Stimulated activated naive CD8-positive, alpha-beta T cell treated with anti-CD3 and anti-CD28 coated beads, Interleukin-15, Interleukin-2, amounts not matched to agents 100 U/mL and 50 U/mL, for 24 hours (primary cell): Measurements from ENCODE around the gene FRS2.

Experiments used
- ATAC-seq: fragments of 150-1000 bp; cut with Tn5 transposase; one replicate; pipeline ENCODE4 v1.10.0; 2021
- DNase-seq: peaks from one replicate; pipeline ENCODE4 v3.0.0; 2021

FRS2 gene

DNA sequence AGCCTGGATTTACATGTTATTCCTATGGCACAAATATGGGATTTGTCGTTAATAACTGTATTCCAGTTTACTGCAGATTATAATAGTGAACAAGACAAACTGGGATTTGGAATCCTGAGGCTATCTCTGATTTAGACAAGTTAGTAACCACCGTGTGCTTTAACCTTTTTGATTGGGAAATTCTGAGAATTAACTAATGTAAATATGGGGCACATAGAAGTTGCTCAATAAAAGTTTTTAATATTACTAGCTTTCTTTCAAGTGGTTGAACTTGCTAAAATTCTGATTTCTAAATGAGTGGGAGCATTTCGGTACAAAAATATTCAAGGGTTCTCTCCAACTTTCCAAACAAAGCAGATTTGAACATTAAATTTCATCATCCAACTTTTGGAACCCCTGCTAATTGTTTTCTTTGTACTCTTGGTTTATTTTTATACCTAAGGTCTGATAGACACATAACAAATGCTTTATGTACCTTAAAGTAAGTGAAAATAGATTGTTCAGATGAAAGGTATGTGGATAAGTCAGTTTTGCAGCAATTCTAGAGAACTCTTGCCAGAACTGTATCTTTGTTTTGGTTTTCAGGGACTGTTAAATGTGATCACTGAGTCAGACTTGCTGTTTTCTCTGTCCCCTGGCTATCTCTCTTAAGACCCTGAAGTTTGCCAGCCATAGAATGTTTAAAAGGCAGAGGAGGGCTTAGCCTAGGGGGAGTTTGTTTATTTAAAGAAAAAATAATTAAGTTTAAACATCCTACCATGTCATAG lies 57.5 kb downstream of the FRS2 start:
- no peak for DNase-seq
- ATAC-seq = no peak

GRCh38 chr12:69529021-69529420 lies 58.8 kb downstream of the FRS2 start:
- DNase-seq = no peak
- ATAC-seq = no peak

DNA sequence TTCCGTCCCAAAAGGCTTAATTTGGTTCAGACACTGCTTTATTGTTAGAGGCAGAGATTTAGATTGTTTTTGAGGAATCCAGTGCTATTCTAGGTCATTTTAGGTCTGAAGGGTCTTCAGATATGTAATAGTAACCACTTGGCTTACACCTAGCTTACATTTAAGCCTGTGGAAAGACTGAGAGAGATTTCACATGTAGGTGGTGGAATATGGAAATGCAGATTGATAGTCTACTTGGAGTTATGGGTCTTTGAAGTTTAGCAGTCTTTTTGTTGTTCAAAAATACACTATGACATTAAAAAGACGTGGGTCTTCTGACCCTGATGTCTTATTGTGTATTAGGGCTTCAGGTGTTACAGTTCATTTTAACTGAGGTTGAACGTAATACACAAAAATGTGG lies 63.7 kb downstream of the FRS2 start:
- DNase-seq (no peak), ATAC-seq (no peak)

DNA sequence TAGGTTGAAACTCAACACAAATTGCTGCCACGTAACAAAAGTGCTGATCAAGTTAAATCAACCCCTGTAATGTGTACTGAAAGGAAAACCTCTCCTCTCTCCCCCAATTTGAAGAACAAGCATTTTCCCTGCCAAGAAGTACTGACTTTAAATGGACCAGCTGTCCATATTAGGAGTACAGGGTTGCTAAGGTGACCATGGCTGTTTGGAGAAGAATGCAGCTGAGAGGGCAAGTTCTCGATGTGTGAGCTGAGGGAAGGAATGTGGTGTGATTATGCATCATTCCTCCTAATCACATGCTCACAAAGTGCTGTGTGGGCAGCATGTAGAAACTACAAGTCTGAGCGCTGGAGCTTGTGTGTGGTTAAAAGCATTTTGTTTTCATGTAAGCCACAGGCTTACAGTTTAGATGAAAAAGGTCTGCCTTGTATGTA lies 64.2 kb downstream of the FRS2 start:
- peak; percentile 24 for DNase-seq
- ATAC-seq = peak; percentile 97

DNA sequence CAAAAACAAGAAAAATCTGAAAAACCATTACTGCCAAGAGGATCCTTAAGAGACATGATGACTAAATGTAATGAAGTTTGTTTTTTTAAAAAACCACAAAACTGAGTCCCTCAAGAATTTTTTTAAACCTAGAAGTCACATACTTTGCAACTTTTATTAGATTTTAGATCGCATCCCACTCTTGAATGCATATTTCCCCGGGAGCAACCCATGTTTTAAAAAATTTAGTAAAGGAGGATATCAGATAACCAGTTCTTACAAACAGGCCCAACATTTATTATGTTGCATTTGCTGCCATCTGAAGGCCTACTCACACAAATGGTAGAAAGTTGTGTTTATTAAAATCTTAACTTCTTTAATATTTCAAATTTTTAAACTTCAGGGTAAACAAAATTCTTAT lies 70.8 kb downstream of the FRS2 start:
- DNase-seq = no peak

DNA sequence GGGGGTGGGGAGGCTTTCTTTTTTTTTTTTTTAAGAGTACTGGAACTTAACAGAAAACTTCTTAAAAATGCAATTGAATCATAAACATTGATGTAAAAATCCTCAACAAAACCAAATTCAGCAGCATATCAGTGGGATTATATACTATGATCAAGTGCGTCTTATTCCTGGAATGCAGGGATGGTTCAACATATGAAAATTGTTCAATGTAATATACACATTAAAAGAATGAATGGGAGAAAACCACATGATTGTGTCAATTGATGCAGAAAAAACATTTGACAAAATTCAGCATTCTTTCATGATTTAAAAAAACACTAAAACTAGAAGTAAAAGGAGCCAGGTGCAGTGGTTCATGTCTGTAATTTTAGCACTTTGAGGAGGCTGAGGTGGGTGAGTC lies 73.9 kb downstream of the FRS2 start:
- ATAC-seq = no peak
- DNase-seq = no peak

More for the DNA sequence above, 70.8 kb downstream of the FRS2 start:
- no peak for ATAC-seq

- DNase-seq (no peak), ATAC-seq (no peak)
Observed at GRCh38 chr12:69545081-69545480, 74.9 kb downstream of the FRS2 start.

- no peak for DNase-seq
- ATAC-seq = peak; percentile 40
Observed at GRCh38 chr12:69546693-69547438, 76.7 kb downstream of the FRS2 start.

GRCh38 chr12:69548687-69549086 lies 78.5 kb downstream of the FRS2 start:
- ATAC-seq (no peak), DNase-seq (no peak)

- DNase-seq = no peak
- no peak for ATAC-seq
Observed at GRCh38 chr12:69550569-69551350, 80.6 kb downstream of the FRS2 start.

- no peak for DNase-seq
- ATAC-seq = no peak
Observed at GRCh38 chr12:69553628-69554248, 83.5 kb downstream of the FRS2 start.

DNA sequence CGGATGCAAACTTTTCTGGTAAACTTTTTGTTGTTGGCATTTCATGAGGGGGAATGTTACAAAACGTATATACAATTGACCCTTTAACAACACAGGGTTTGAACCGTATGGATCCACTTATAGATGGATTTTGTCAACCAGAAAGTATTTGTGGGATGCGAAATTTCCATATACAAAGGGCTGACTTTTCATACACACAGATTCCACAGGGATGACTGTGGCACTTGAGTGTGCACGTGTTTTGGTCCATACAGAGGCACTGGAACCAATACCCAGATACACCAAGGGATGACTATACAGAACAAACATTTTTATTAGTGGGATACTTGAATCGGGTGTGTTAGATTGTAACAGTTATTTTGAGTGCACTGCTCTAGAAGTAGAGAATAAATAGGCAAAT lies 85.3 kb downstream of the FRS2 start:
- DNase-seq (no peak), ATAC-seq (no peak)

GRCh38 chr12:69556383-69556782 lies 86.2 kb downstream of the FRS2 start:
- ATAC-seq (no peak), DNase-seq (no peak)

DNA sequence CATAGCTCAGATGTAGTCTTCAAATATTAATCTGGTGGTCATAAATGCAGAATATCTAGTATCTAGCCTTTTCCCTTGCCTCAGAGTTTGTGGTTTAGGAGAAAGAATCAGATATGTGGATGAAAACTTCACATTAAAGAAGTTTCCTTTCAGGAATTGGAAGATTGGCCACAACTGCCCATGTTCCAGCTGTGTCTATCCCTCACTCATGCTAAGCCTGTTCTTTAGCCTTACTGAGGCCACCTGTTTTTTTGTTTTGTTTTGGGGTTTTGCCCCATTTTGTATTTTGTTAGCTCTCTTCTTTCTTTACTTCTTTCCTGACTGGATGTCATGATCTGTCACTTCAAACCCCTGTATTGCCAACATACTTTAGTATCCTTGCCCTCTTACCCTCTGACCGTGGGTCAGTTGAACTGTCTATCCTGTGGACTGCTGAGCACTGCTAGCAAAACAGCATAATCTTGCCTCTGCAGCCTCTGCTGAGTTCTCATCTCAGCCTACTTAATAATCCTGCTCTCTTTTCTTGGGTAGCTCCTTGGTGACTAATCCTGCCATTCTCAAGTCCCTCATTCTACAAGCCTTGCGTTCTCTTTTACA lies 93.1 kb downstream of the FRS2 start:
- DNase-seq = no peak

GRCh38 chr12:69566603-69567002 lies 96.4 kb downstream of the FRS2 start:
- no peak for DNase-seq
- peak; percentile 14 for ATAC-seq

More for the DNA sequence above, 93.1 kb downstream of the FRS2 start:
- ATAC-seq = no peak

DNA sequence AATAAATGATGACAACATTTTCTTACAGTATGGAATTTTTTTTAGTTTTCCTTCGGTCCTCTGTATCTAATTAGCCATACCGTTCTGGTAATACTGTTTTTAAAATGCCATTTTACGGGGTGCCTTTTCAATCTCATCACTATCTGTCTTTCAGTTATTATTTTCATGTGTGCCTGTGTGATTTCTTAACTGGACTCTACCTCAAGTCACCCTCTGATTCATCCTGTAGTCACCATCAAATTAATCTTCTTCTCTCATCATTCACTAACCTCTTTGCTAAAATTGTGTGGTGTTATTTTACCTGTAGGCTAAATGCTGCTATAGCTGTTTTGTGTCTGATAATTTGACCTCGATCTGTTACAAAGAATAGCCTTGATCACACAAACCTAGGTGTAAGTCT lies 99.0 kb downstream of the FRS2 start:
- DNase-seq (no peak), ATAC-seq (no peak)

DNA sequence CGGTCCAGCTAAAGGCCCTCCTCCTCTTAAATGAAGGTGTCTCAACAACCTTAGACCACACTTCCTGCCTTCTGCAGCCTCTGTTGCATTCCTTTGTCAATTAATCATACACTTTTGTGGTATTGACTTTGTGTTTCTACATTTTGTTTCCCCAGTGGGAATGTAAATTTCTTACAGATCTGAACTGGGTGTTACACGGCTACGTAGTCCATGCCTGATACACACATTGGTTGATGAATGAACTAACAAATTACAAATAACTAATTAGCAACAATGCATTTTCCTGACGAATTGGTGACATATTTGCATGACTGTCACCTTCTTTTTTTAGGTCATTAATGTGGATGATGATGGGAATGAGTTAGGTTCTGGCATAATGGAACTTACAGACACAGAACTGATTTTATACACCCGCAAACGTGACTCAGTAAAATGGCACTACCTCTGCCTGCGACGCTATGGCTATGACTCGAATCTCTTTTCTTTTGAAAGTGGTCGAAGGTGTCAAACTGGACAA lies 99.9 kb downstream of the FRS2 start:
- no peak for DNase-seq
- ATAC-seq = no peak

DNA sequence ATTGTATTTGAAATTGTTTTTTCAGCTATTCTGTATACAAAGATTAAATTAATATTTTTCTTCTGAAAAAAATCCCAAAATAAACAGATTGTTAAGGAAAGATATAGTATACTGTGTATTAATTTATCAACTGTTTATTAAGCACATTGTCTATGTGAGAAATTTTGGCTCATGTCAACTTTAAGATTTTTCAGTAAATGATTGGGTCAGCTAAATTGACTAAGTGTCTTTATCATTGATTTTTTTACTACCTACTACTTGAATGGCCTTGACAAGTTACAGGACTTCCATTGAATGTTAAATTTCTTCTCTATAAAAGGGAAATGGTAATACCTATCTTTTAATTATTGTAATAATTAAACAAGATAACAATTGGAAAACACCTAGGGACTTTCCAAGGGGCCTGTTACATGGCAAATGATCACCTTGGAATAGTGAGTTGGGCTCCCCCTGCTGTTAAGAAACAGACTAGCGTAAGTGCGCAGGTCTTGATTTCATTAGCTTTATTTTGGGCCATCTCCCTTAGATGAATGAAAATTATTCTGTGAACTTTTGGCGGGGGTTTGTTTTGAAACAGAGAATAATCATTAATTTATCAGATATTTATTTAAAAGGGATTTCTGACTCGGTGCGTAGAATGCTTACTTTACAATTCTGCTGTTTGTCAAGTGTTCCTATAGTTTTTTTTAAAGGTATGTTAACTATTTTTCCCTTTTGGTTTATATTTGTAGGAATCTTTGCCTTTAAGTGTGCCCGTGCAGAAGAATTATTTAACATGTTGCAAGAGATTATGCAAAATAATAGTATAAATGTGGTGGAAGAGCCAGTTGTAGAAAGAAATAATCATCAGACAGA lies 100.6 kb downstream of the FRS2 start:
- ATAC-seq (no peak), DNase-seq (peak; percentile 51)

GRCh38 chr12:69575346-69575745 lies 105.2 kb downstream of the FRS2 start:
- no peak for DNase-seq
- ATAC-seq = no peak

- DNase-seq (no peak), ATAC-seq (no peak)
Observed at GRCh38 chr12:69578283-69578682, 108.1 kb downstream of the FRS2 start.

GRCh38 chr12:69579029-69579428 lies 108.8 kb downstream of the FRS2 start:
- DNase-seq (no peak), ATAC-seq (no peak)
